H1 (cell line): Measurements from ENCODE around the gene TSEN2. TPM values are rescaled to one million over a fixed set of nuclear protein-coding genes. Genes with fewer than 3 reads are reported as not detected.

Experiments
- CTCF ChIA-PET: fragments of 300-600 bp; sonication (Branson Sonifier 250); formaldehyde crosslinking; loops from one replicate; lab custom pipeline; 2021; ENCODE audit not compliant: partially characterized antibody; lab: Charles Lee
- POLR2A ChIA-PET: fragments of 300-600 bp; sonication (Branson Sonifier 250); formaldehyde crosslinking; loops from one replicate; lab custom pipeline; 2021; ENCODE audit warnings: inconsistent platforms; ENCODE audit not compliant: partially characterized antibody; lab: Charles Lee
- DNase-seq, 2 experiments: peaks; one replicate each; pipeline versions ENCODE4 v3.0.0 to v3.0.0-alpha.2; 2010 to 2022; ENCODE audit warnings: low spot score in 2 of 2, low read depth in 1 of 2, mixed read lengths in 1 of 2
- FAIRE-seq: peaks from 2 replicates; lab custom pipeline; 2011; peaks lifted over from hg19 to GRCh38; lab: Jason Lieb, UNC
- H2AFZ ChIP-seq: 2 replicates; pipeline ENCODE4 v1.8.1; 2012; ENCODE audit warnings: low read length, inconsistent platforms
- H2AK5ac ChIP-seq: 2 replicates; pipeline ENCODE4 v1.6.1; 2013; ENCODE audit warnings: low read depth, low read length
- H2BK120ac ChIP-seq: replicated peaks from 2 replicates; pipeline ENCODE3; 2013; ENCODE audit warnings: low read depth, low read length, inconsistent platforms
- H2BK12ac ChIP-seq: 2 replicates; pipeline ENCODE4 v1.6.1; 2013; ENCODE audit warnings: low read depth, low read length
- H2BK15ac ChIP-seq: 2 replicates; pipeline ENCODE4 v1.6.1; 2013; ENCODE audit warnings: low read length
- H2BK20ac ChIP-seq: 2 replicates; pipeline ENCODE4 v1.6.1; 2013; ENCODE audit warnings: low read length
- H2BK5ac ChIP-seq: 2 replicates; pipeline ENCODE4 v1.6.1; 2013; ENCODE audit warnings: low read depth, low read length
- H3K14ac ChIP-seq: 2 replicates; pipeline ENCODE4 v1.6.1; 2013; ENCODE audit warnings: inconsistent platforms; ENCODE audit not compliant: insufficient read length
- H3K18ac ChIP-seq: 2 replicates; pipeline ENCODE4 v1.6.1; 2013; ENCODE audit warnings: low read length; ENCODE audit errors: extremely low read depth
- H3K23ac ChIP-seq: 2 replicates; pipeline ENCODE4 v1.6.1; 2013; ENCODE audit warnings: inconsistent platforms; ENCODE audit not compliant: insufficient read length
- H3K23me2 ChIP-seq: 2 replicates; pipeline ENCODE4 v1.6.1; 2013; ENCODE audit warnings: low read depth, low read length
- H3K27ac ChIP-seq: 2 replicates; pipeline ENCODE4 v1.6.1; 2011; ENCODE audit warnings: low read depth, low read length, inconsistent platforms
- H3K27me3 ChIP-seq, 4 experiments: replicated peaks in 1 of 4; 1 replicate in 1 of 4; 2 replicates in 3 of 4; pipeline versions ENCODE4 v1.6.1 to v1.8.1; 2011 to 2013; ENCODE audit warnings: low read length in 3 of 4, mild to moderate bottlenecking in 3 of 4, inconsistent platforms in 2 of 4, mixed read lengths in 2 of 4, moderate library complexity in 1 of 4; ENCODE audit not compliant: control insufficient read depth in 3 of 4, insufficient read depth in 3 of 4; ENCODE audit errors: extremely low read depth in 1 of 4
- H3K36me3 ChIP-seq, 4 experiments: 2 replicates each; pipeline versions ENCODE4 v1.6.1 to v1.8.1; 2011 to 2013; ENCODE audit warnings: mild to moderate bottlenecking in 4 of 4, low read length in 3 of 4, moderate library complexity in 2 of 4, control low read depth in 1 of 4, inconsistent platforms in 1 of 4; ENCODE audit not compliant: insufficient read depth in 4 of 4, control insufficient read depth in 2 of 4
- H3K4ac ChIP-seq: replicated peaks from 2 replicates; pipeline ENCODE3; 2013; ENCODE audit warnings: low read length, low read depth, mixed read lengths, inconsistent platforms; ENCODE audit not compliant: insufficient read length
- H3K4me1 ChIP-seq, 4 experiments: replicated peaks in 1 of 4; 1 replicate in 1 of 4; 2 replicates in 3 of 4; pipeline versions ENCODE4 v1.6.1 to v1.8.1; 2011 to 2013; ENCODE audit warnings: low read length in 3 of 4, inconsistent platforms in 2 of 4, mixed read lengths in 1 of 4; ENCODE audit not compliant: insufficient read depth in 4 of 4, control insufficient read depth in 3 of 4
- H3K4me2 ChIP-seq, 2 experiments: 2 replicates each; pipeline versions ENCODE4 v1.6.1 to v1.8.1; 2011 to 2013; ENCODE audit warnings: low read depth in 2 of 2, low read length in 2 of 2, control low read depth in 1 of 2, inconsistent platforms in 1 of 2, mild to moderate bottlenecking in 1 of 2; ENCODE audit not compliant: insufficient read depth in 1 of 2
- H3K4me3 ChIP-seq, 4 experiments: fragments of 200-600, 300-600 bp in 1 of 4; sonication (generic), shearing (Covaris generic), sonication (Bioruptor Twin) in 1 of 4; 2 replicates each; pipeline versions ENCODE4 v1.5.1 to v1.8.1; 2011 to 2016; ENCODE audit warnings: low read length in 4 of 4, low read depth in 3 of 4, control low read depth in 2 of 4, inconsistent platforms in 2 of 4, mild to moderate bottlenecking in 2 of 4, mixed read lengths in 1 of 4, moderate library complexity in 1 of 4; ENCODE audit not compliant: insufficient read depth in 2 of 4; ENCODE audit errors: extremely low read depth in 1 of 4
- H3K56ac ChIP-seq: replicated peaks from 2 replicates; pipeline ENCODE3; 2013; ENCODE audit warnings: low read depth, mild to moderate bottlenecking, mixed read lengths, low read length, inconsistent platforms; ENCODE audit not compliant: insufficient read length
- H3K79me1 ChIP-seq: 2 replicates; pipeline ENCODE4 v1.6.1; 2013; ENCODE audit warnings: low read depth, low read length, control low read depth
- H3K79me2 ChIP-seq, 2 experiments: 2 replicates each; pipeline versions ENCODE4 v1.6.1 to v1.8.1; 2012 to 2013; ENCODE audit warnings: low read length in 2 of 2, mild to moderate bottlenecking in 2 of 2, inconsistent platforms in 1 of 2; ENCODE audit not compliant: insufficient read depth in 2 of 2, control insufficient read depth in 1 of 2
- H3K9ac ChIP-seq, 4 experiments: replicated peaks in 1 of 4; 1 replicate in 1 of 4; 2 replicates in 3 of 4; pipeline versions ENCODE4 v1.6.1 to v1.8.1; 2011 to 2013; ENCODE audit warnings: low read depth in 3 of 4, low read length in 3 of 4, control low read depth in 2 of 4, mild to moderate bottlenecking in 2 of 4, moderate library complexity in 2 of 4, inconsistent platforms in 1 of 4; ENCODE audit errors: extremely low read depth in 1 of 4
- H3K9me3 ChIP-seq, 2 experiments: 2 replicates each; pipeline versions ENCODE4 v1.6.1 to v1.8.1; 2012 to 2013; ENCODE audit warnings: mild to moderate bottlenecking in 2 of 2, moderate library complexity in 2 of 2, control low read depth in 1 of 2, inconsistent platforms in 1 of 2, low read depth in 1 of 2, low read length in 1 of 2, mixed read lengths in 1 of 2; ENCODE audit not compliant: insufficient read depth in 2 of 2
- H4K20me1 ChIP-seq, 2 experiments: replicated peaks in 1 of 2; 2 replicates each; pipeline versions ENCODE3 to v1.8.1; 2011 to 2013; ENCODE audit warnings: inconsistent platforms in 2 of 2, low read length in 2 of 2, mild to moderate bottlenecking in 1 of 2; ENCODE audit not compliant: insufficient read depth in 2 of 2, control insufficient read depth in 1 of 2
- H4K5ac ChIP-seq: 2 replicates; pipeline ENCODE4 v1.6.1; 2013; ENCODE audit warnings: low read length, low read depth, mixed read lengths, inconsistent platforms; ENCODE audit not compliant: insufficient read length
- H4K8ac ChIP-seq: 2 replicates; pipeline ENCODE4 v1.8.0; 2013; ENCODE audit warnings: mild to moderate bottlenecking, moderate library complexity, low read length, inconsistent platforms; ENCODE audit not compliant: insufficient read depth; ENCODE audit errors: extremely low read depth
- H4K91ac ChIP-seq: replicated peaks from 2 replicates; pipeline ENCODE3; 2013; ENCODE audit warnings: low read length, mixed read lengths, inconsistent platforms; ENCODE audit not compliant: insufficient read length
- ASH2L ChIP-seq: fragments of 200-600, 300-600 bp; sonication (generic); IDR thresholded peaks from one replicate; pipeline ENCODE4 v1.7.1; 2017; ENCODE audit warnings: low read length
- CBX5 ChIP-seq: fragments of 300-800, 300-1000 bp; sonication (generic); IDR thresholded peaks from 2 replicates; pipeline ENCODE4 v1.7.1; 2016; ENCODE audit warnings: antibody characterized with exemption, low read length, low read depth
- CHD1 ChIP-seq: IDR thresholded peaks from 2 replicates; pipeline ENCODE4 v1.6.1; 2012; ENCODE audit warnings: low read depth, low read length, improper control_type of control experiment
- CTBP2 ChIP-seq: IDR thresholded peaks from 2 replicates; pipeline ENCODE4 v1.7.0; 2011; ENCODE audit warnings: borderline replicate concordance, mild to moderate bottlenecking, moderate library complexity, mixed read lengths, low read length; ENCODE audit not compliant: insufficient read depth, insufficient read length
- FOSL1 ChIP-seq: IDR thresholded peaks from 2 replicates; pipeline ENCODE4 v1.6.1; 2011; ENCODE audit warnings: mild to moderate bottlenecking, low read depth, low read length, moderate library complexity; ENCODE audit not compliant: insufficient read depth
- HDAC2 ChIP-seq, 2 experiments: fragments of 300-600 bp in 1 of 2; sonication (generic) in 1 of 2; IDR thresholded peaks; 2 replicates each; pipeline ENCODE4 v1.6.1; 2011 to 2012; ENCODE audit warnings: low read depth in 2 of 2, low read length in 2 of 2, mild to moderate bottlenecking in 2 of 2, moderate library complexity in 2 of 2, borderline replicate concordance in 1 of 2, inconsistent platforms in 1 of 2
- KDM4A ChIP-seq: IDR thresholded peaks from one replicate; pipeline ENCODE4 v1.7.1; 2012; ENCODE audit warnings: low read depth, mild to moderate bottlenecking, moderate library complexity, low read length, inconsistent platforms; ENCODE audit not compliant: severe bottlenecking
- MAFK ChIP-seq: IDR thresholded peaks from 2 replicates; pipeline ENCODE4 v1.6.1; 2012; ENCODE audit warnings: low read depth, mild to moderate bottlenecking, improper control_type of control experiment, low read length
- RFX5 ChIP-seq: IDR thresholded peaks from 2 replicates; pipeline ENCODE4 v1.6.1; 2011; ENCODE audit warnings: low read depth, low read length, improper control_type of control experiment, borderline replicate concordance
- USF2 ChIP-seq: IDR thresholded peaks from 2 replicates; pipeline ENCODE4 v1.6.1; 2011; ENCODE audit warnings: low read length, improper control_type of control experiment
- ZNF274 ChIP-seq: IDR thresholded peaks from 2 replicates; pipeline ENCODE4 v1.7.0; 2012; ENCODE audit warnings: low read length, borderline replicate concordance; ENCODE audit errors: extremely low read depth
- WGBS, 2 experiments: shearing (Covaris generic) in 1 of 2; methylation state at CpG; one replicate each; pipeline versions ENCODE4 v1.1.6 to v1.1.7; 2013 to 2015; ENCODE audit warnings: low lambda C conversion rate in 2 of 2, mixed read lengths in 2 of 2, inconsistent platforms in 1 of 2, low coverage in 1 of 2, missing lambda C conversion rate in 1 of 2; ENCODE audit not compliant: insufficient replicate concordance in 2 of 2, insufficient coverage in 1 of 2, insufficient read length in 1 of 2; ENCODE audit errors: extremely low coverage in 1 of 2, missing lambda C conversion rate in 1 of 2; 5-methylcytosine and 5-hydroxymethylcytosine counted together
- polyA plus RNA-seq, 7 experiments: library from polyadenylated mRNA; depleted of rRNA in 3 of 7; stranded (reverse) in 5 of 7; unstranded in 2 of 7; fragments of >200 nt in 5 of 7; fragments of 200-250 nt in 2 of 7; gene quantifications; 1 replicate in 5 of 7; 2 replicates in 1 of 7; 4 replicates in 1 of 7; pipeline versions ENCODE4 v1.2.1 to v1.2.3, GENCODE V29; 2011 to 2013; ENCODE audit warnings: missing spikeins in 2 of 7, mixed read lengths in 2 of 7
- total RNA-seq: library from RNA; stranded (reverse); fragmentation: NEBNext Ultra II Directional; extraction: Animal tissue kit (Norgen Biotek cat#: 25700); gene quantifications from 2 replicates; pipeline ENCODE4 v1.2.1, GENCODE V29; 2021

TSEN2 gene
- total and polyA plus RNA-seq, 2 of the 8 experiments (the other 6 are each of a cell fraction or from before 2014, with no cell fraction given) = 16.1 to 22.4 TPM

- Histone ChIP-seq H4K91ac (no peak overlapping the region), H3K4me2 (no peak overlapping the region), H2BK120ac (no peak overlapping the region), H3K4ac (no peak overlapping the region), H2BK12ac (no peak overlapping the region), H2BK5ac (no peak overlapping the region), H3K79me1 (no peaks in the 10 kb centered on the region), H4K5ac (no peak overlapping the region), H3K23me2 (no peaks in the 10 kb centered on the region), H3K27ac (no peak overlapping the region), H3K79me2 (no peaks in the 10 kb centered on the region), H2AK5ac (no peak overlapping the region), H4K8ac (no peak overlapping the region), H3K4me3 (no peak overlapping the region), H3K56ac (no peak overlapping the region), H3K9me3 (no peaks in the 10 kb centered on the region), H3K36me3 (peaks cover 8 to 47% (median 23%) of the 10 kb centered on the region in 4 experiments), H3K14ac (no peak overlapping the region), H3K27me3 (no peaks in the 10 kb centered on the region), H3K9ac (no peak overlapping the region), H2AFZ (no peak overlapping the region), H2BK20ac (no peak overlapping the region), H2BK15ac (no peak overlapping the region), H4K20me1 (no peaks in the 10 kb centered on the region), H3K18ac (no peak overlapping the region), H3K4me1 (no peaks in the 10 kb centered on the region), H3K23ac (no peak overlapping the region)
- 85% methylated on average over 8 of the region's 8 CpGs; no CpG with 5 or more reads in 1 of the 2 experiments for WGBS, 2 experiments
- ChIA-PET POLR2A (interaction anchor here (0.6 to 3.0 kb wide), 5 partner anchors 9 to 111 kb away, joined by 3 to 9 read pairs (median 3); no protein-coding TSS in a partner anchor), CTCF (interaction anchor here (1.2 to 5.1 kb wide), 4 partner anchors 12 to 441 kb away, joined by 3 to 32 read pairs (median 3); no protein-coding TSS in a partner anchor)
- FAIRE-seq (no peak), DNase-seq (no peak)
- TF ChIP-seq ZNF274 = no peak
- TF ChIP-seq MAFK = no peak
- no peak for TF ChIP-seq CHD1
- no peak for TF ChIP-seq CBX5
- no peak for TF ChIP-seq KDM4A
- TF ChIP-seq USF2 = no peak
- no peak for TF ChIP-seq RFX5
- no peak for TF ChIP-seq FOSL1
- no peak for TF ChIP-seq ASH2L
- TF ChIP-seq HDAC2 (IDR thresholded peaks at IDR 0.05; ENCODE audit: borderline replicate concordance in 1 of 2, low read depth in 2 of 2, low read length in 2 of 2) = no peak
- TF ChIP-seq CTBP2 = no peak
Measured at GRCh38 chr3:12507591-12508281, 23.5 kb downstream of the TSEN2 start.
